ENCODE measurements around the gene TMEM165.
"Not testable (repeated sequence)": the region's sequence is repeated elsewhere in the genome, so short reads cannot be mapped to it uniquely, and the experiment has no call there.

GRCh38 chr4:55362938-55363337, 32.8 kb upstream of the TMEM165 start:
- TF ChIP-seq DPF2 (IDR thresholded peaks at IDR 0.05); MXI1 (IDR thresholded peaks at IDR 0.05; ENCODE audit: low read depth, low read length); SMC3 (IDR thresholded peaks at IDR 0.05; ENCODE audit: borderline replicate concordance, low read length): not testable (repeated sequence)
- TF ChIP-seq, protein P1, sequence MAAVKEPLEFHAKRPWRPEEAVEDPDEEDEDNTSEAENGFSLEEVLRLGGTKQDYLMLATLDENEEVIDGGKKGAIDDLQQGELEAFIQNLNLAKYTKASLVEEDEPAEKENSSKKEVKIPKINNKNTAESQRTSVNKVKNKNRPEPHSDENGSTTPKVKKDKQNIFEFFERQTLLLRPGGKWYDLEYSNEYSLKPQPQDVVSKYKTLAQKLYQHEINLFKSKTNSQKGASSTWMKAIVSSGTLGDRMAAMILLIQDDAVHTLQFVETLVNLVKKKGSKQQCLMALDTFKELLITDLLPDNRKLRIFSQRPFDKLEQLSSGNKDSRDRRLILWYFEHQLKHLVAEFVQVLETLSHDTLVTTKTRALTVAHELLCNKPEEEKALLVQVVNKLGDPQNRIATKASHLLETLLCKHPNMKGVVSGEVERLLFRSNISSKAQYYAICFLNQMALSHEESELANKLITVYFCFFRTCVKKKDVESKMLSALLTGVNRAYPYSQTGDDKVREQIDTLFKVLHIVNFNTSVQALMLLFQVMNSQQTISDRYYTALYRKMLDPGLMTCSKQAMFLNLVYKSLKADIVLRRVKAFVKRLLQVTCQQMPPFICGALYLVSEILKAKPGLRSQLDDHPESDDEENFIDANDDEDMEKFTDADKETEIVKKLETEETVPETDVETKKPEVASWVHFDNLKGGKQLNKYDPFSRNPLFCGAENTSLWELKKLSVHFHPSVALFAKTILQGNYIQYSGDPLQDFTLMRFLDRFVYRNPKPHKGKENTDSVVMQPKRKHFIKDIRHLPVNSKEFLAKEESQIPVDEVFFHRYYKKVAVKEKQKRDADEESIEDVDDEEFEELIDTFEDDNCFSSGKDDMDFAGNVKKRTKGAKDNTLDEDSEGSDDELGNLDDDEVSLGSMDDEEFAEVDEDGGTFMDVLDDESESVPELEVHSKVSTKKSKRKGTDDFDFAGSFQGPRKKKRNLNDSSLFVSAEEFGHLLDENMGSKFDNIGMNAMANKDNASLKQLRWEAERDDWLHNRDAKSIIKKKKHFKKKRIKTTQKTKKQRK (IDR thresholded peaks at IDR 0.05; ENCODE audit: low read depth, low read length), result not testable (repeated sequence)
